Natural killer cell (primary cell): ENCODE data around the gene APOBEC3G. TPM values are rescaled to one million over a fixed set of nuclear protein-coding genes. Genes with fewer than 3 reads are reported as not detected.

ENCODE experiments used
- ATAC-seq, 3 donors: fragments of 150-1000 bp in 2 of 3; fragments of 200-7000 bp in 1 of 3; cut with Tn5 transposase; 1 replicate in 1 of 3; 2 replicates in 2 of 3; pipeline ENCODE4 v1.10.0; 2021; ENCODE audit warnings: mild to moderate bottlenecking in 2 of 3, moderate library complexity in 2 of 3
- DNase-seq, 2 donors: peaks; one replicate each; pipeline versions ENCODE4 v3.0.0 to v3.0.0-alpha.2; 2013 to 2021; ENCODE audit warnings: mixed read lengths in 1 of 2
- H3K27ac ChIP-seq: one replicate; pipeline ENCODE4 v1.5.1; 2013; ENCODE audit warnings: mild to moderate bottlenecking, low read length
- H3K27me3 ChIP-seq: one replicate; pipeline ENCODE4 v1.6.1; 2013; ENCODE audit warnings: low read length; ENCODE audit not compliant: control insufficient read depth, insufficient read depth
- H3K36me3 ChIP-seq: one replicate; pipeline ENCODE4 v1.6.1; 2013; ENCODE audit warnings: low read length; ENCODE audit not compliant: control insufficient read depth, insufficient read depth
- H3K4me1 ChIP-seq: one replicate; pipeline ENCODE4 v1.6.1; 2013; ENCODE audit warnings: low read length; ENCODE audit not compliant: control insufficient read depth, insufficient read depth
- H3K4me3 ChIP-seq: one replicate; pipeline ENCODE4 v1.5.1; 2013; ENCODE audit warnings: low read length
- H3K9me3 ChIP-seq: one replicate; pipeline ENCODE4 v1.6.1; 2013; ENCODE audit warnings: low read length; ENCODE audit not compliant: control insufficient read depth, insufficient read depth
- H3K27ac Mint-ChIP-seq, 2 donors: one replicate each; pipeline ENCODE4 v1.8.0; 2022; ENCODE audit warnings: mild to moderate bottlenecking in 2 of 2, mixed read lengths in 2 of 2, moderate library complexity in 1 of 2
- H3K27me3 Mint-ChIP-seq, 2 donors: one replicate each; pipeline ENCODE4 v1.8.0; 2022; ENCODE audit warnings: low read depth in 2 of 2, mixed read lengths in 2 of 2
- H3K36me3 Mint-ChIP-seq: one replicate; pipeline ENCODE4 v1.8.0; 2022; ENCODE audit warnings: mixed read lengths
- H3K4me1 Mint-ChIP-seq, 2 donors: one replicate each; pipeline ENCODE4 v1.8.0; 2022; ENCODE audit warnings: mixed read lengths in 2 of 2
- H3K4me3 Mint-ChIP-seq: one replicate; pipeline ENCODE4 v1.8.0; 2022; ENCODE audit warnings: mild to moderate bottlenecking, moderate library complexity, mixed read lengths
- H3K9me3 Mint-ChIP-seq, 2 donors: one replicate each; pipeline ENCODE4 v1.8.0; 2022; ENCODE audit warnings: mixed read lengths in 2 of 2
- CTCF ChIP-seq: fragments of 200-600 bp; IDR thresholded peaks from one replicate; pipeline ENCODE4 v1.8.0; 2022; ENCODE audit warnings: antibody characterized with exemption
- WGBS: methylation state at CpG from one replicate; pipeline ENCODE4 v1.1.7; 2013; ENCODE audit warnings: missing lambda C conversion rate; ENCODE audit not compliant: insufficient coverage; 5-methylcytosine and 5-hydroxymethylcytosine counted together
- intact Hi-C: fragments of 100-400 bp; cut with micrococcal nuclease; formaldehyde crosslinking; loops from one replicate; pipeline ENCODE4 v1.14.2; 2022
- total RNA-seq, 4 donors: library from RNA; stranded (reverse); fragments of 120-200 nt in 1 of 4; gene quantifications; one replicate each; pipeline versions ENCODE4 v1.2.3 to v1.2.4, GENCODE V29; 2013 to 2022

Gene APOBEC3G
- total RNA-seq, 3 donors from 2014 or later (not counting 1 experiment from before 2014, with no cell fraction given), result 168 to 308 (median 237) TPM

- no peaks in the 10 kb centered on the region for H3K9me3 Mint-ChIP-seq
- peak overlapping the region; percentile 28 for H3K4me3 Mint-ChIP-seq
- no peak overlapping the region for H3K4me3 ChIP-seq
- no peak for TF ChIP-seq CTCF
- H3K36me3 ChIP-seq, result peaks cover 56% of the 10 kb centered on the region
- peaks cover 82 to 88% of the 10 kb centered on the region in 2 donors for H3K4me1 Mint-ChIP-seq
- H3K27ac Mint-ChIP-seq, result peak overlapping the region; percentile 98 to 99
- ATAC-seq, result no peak
- H3K4me1 ChIP-seq, result peaks cover 96% of the 10 kb centered on the region
- intact Hi-C loops, result loop anchor here (5.0 kb wide), 1 partner anchor 62 kb away; the partner anchor contains the start of gene APOBEC3D
- H3K27ac ChIP-seq, result peak overlapping the region; percentile 10
- DNase-seq, result no peak
- no peaks in the 10 kb centered on the region for H3K9me3 ChIP-seq
- no peaks in the 10 kb centered on the region for H3K27me3 ChIP-seq
- no peaks in the 10 kb centered on the region for H3K36me3 Mint-ChIP-seq
- no peaks in the 10 kb centered on the region for H3K27me3 Mint-ChIP-seq
- WGBS, result 98% methylated on average over 8 of the region's 8 CpGs
Measured at GRCh38 chr22:39084666-39085065, 7.6 kb downstream of the APOBEC3G start.

GRCh38 chr22:39087098-39087497, 10.0 kb downstream of the APOBEC3G start:
- Histone ChIP-seq H3K27ac (peak overlapping the region; percentile 28), H3K27me3 (no peaks in the 10 kb centered on the region), H3K4me3 (no peak overlapping the region), H3K36me3 (peaks cover 37% of the 10 kb centered on the region), H3K4me1 (peaks cover 96% of the 10 kb centered on the region), H3K9me3 (no peaks in the 10 kb centered on the region)
- Mint-ChIP-seq H3K9me3 (no peaks in the 10 kb centered on the region), H3K27me3 (no peaks in the 10 kb centered on the region), H3K36me3 (no peaks in the 10 kb centered on the region), H3K4me3 (peak overlapping the region; percentile 10), H3K4me1 (peaks cover 81 to 89% of the 10 kb centered on the region in 2 donors), H3K27ac (peak overlapping the region; percentile 98 to 99)
- intact Hi-C loops, result no loop called here
- DNase-seq (no peak), ATAC-seq (no peak)
- TF ChIP-seq CTCF, result no peak
- WGBS, result 91% methylated on average over 6 of the region's 6 CpGs

GRCh38 chr22:39087881-39088684, 11.0 kb downstream of the APOBEC3G start:
- H3K36me3 ChIP-seq, result peaks cover 27% of the 10 kb centered on the region
- H3K9me3 Mint-ChIP-seq, result no peaks in the 10 kb centered on the region
- peak overlapping the region; percentile 10 for H3K4me3 Mint-ChIP-seq
- H3K4me3 ChIP-seq, result no peak overlapping the region
- H3K4me1 Mint-ChIP-seq, result peaks cover 84 to 90% of the 10 kb centered on the region in 2 donors
- peak in 1 of 2 donors; percentile 38 for DNase-seq
- peak overlapping the region; percentile 98 to 99 for H3K27ac Mint-ChIP-seq
- TF ChIP-seq CTCF, result no peak
- H3K9me3 ChIP-seq, result no peaks in the 10 kb centered on the region
- no peaks in the 10 kb centered on the region for H3K27me3 ChIP-seq
- H3K36me3 Mint-ChIP-seq, result no peaks in the 10 kb centered on the region
- 64% methylated on average over 18 of the region's 18 CpGs for WGBS
- H3K27ac ChIP-seq, result peak overlapping the region; percentile 98
- no peak for ATAC-seq
- no peaks in the 10 kb centered on the region for H3K27me3 Mint-ChIP-seq
- H3K4me1 ChIP-seq, result peaks cover 96% of the 10 kb centered on the region
- intact Hi-C loops, result no loop called here
